GM12878 (cell line): ENCODE data around the gene PRKG1. TPM values are rescaled to one million over a fixed set of nuclear protein-coding genes. Genes with fewer than 3 reads are reported as not detected.

Source experiments
- ATAC-seq: fragments of 200-7000 bp; cut with Tn5 transposase; 3 replicates; pipeline ENCODE4 v1.9.1; 2020; ENCODE audit warnings: mild to moderate bottlenecking, moderate library complexity
- BruUV-seq: library from RNA; stranded (reverse); fragments of 400-500 nt; replicated peaks from 2 replicates; lab custom pipeline; 2021; lab: Mats Ljungman, UMichigan
- CTCF ChIA-PET: fragments of 300-600 bp; sonication (Branson Sonifier 250); formaldehyde crosslinking; extraction: SDS; loops from one replicate; lab custom pipeline; 2021; ENCODE audit warnings: inconsistent platforms; lab: Yijun Ruan, JAX
- POLR2A ChIA-PET: fragments of 350-600 bp; formaldehyde crosslinking; extraction: SDS; loops from one replicate; lab custom pipeline; 2021; ENCODE audit warnings: inconsistent platforms; lab: Charles Lee
- RAD21 ChIA-PET: fragments of 300-600 bp; sonication (Branson Sonifier 250); formaldehyde crosslinking; loops from one replicate; lab custom pipeline; 2023; ENCODE audit warnings: antibody characterized with exemption; ENCODE audit not compliant: unreplicated experiment; lab: Charles Lee
- SMC1A ChIA-PET: fragments of 300-600 bp; sonication (Branson Sonifier 250); formaldehyde crosslinking; loops from one replicate; lab custom pipeline; 2023; ENCODE audit not compliant: unreplicated experiment, uncharacterized antibody; lab: Charles Lee
- DNase-seq: peaks from one replicate; pipeline ENCODE4 v3.0.0-alpha.2; 2011; ENCODE audit warnings: low read depth, low spot score
- FAIRE-seq: peaks from 3 replicates; lab custom pipeline; 2011; peaks lifted over from hg19 to GRCh38; lab: Jason Lieb, UNC
- H2AFZ ChIP-seq: 2 replicates; pipeline ENCODE4 v1.6.0; 2011; ENCODE audit warnings: low read depth, low read length, control low read depth; ENCODE audit not compliant: control insufficient read depth
- H3K27ac ChIP-seq: 2 replicates; pipeline ENCODE4 v1.5.1; 2011; ENCODE audit warnings: control low read depth; ENCODE audit not compliant: control insufficient read depth, insufficient read depth
- H3K27me3 ChIP-seq, 2 experiments: replicated peaks in 1 of 2; 2 replicates each; pipeline versions ENCODE4 v1.6.0 to v1.6.1; 2011; ENCODE audit warnings: low read length in 1 of 2; ENCODE audit not compliant: control insufficient read depth in 2 of 2, insufficient read depth in 2 of 2
- H3K36me3 ChIP-seq, 2 experiments: 2 replicates each; pipeline ENCODE4 v1.5.1; 2011; ENCODE audit warnings: low read length in 1 of 2; ENCODE audit not compliant: control insufficient read depth in 2 of 2, insufficient read depth in 2 of 2
- H3K4me1 ChIP-seq: 2 replicates; pipeline ENCODE4 v1.6.1; 2011; ENCODE audit warnings: mild to moderate bottlenecking, low read length, moderate library complexity, mixed read lengths; ENCODE audit not compliant: control insufficient read depth, insufficient read depth
- H3K4me2 ChIP-seq: 2 replicates; pipeline ENCODE4 v1.6.0; 2011; ENCODE audit warnings: control low read depth; ENCODE audit not compliant: control insufficient read depth, insufficient read depth
- H3K4me3 ChIP-seq: fragments of 200-600 bp; sonication (generic); 2 replicates; pipeline ENCODE4 v1.5.1; 2016
- H3K79me2 ChIP-seq: 2 replicates; pipeline ENCODE4 v1.6.0; 2011; ENCODE audit warnings: low read length; ENCODE audit not compliant: control insufficient read depth, insufficient read depth
- H3K9ac ChIP-seq: 2 replicates; pipeline ENCODE4 v1.8.0; 2011; ENCODE audit warnings: low read length, control low read depth, mixed read lengths; ENCODE audit not compliant: control insufficient read depth, insufficient read depth
- H3K9me3 ChIP-seq: replicated peaks from 3 replicates; pipeline ENCODE4 v1.5.1; 2011; ENCODE audit warnings: mild to moderate bottlenecking, low read length; ENCODE audit not compliant: control insufficient read depth, insufficient read depth
- H4K20me1 ChIP-seq: 2 replicates; pipeline ENCODE4 v1.6.0; 2011; ENCODE audit not compliant: control insufficient read depth, insufficient read depth
- BHLHE40 ChIP-seq, 2 experiments: fragments of 450-650 bp in 1 of 2; IDR thresholded peaks; 2 replicates each; pipeline ENCODE4 v1.6.1; 2011 to 2017; ENCODE audit warnings: low read depth in 2 of 2, borderline replicate concordance in 1 of 2, improper control_type of control experiment in 1 of 2, low read length in 1 of 2, mild to moderate bottlenecking in 1 of 2
- HCFC1 ChIP-seq: fragments of 150-350 bp; IDR thresholded peaks from 2 replicates; pipeline ENCODE4 v1.6.1; 2014; ENCODE audit warnings: low read length
- NFYB ChIP-seq: IDR thresholded peaks from 2 replicates; pipeline ENCODE4 v1.6.1; 2011; ENCODE audit warnings: low read depth, mild to moderate bottlenecking, low read length, improper control_type of control experiment, moderate library complexity; ENCODE audit not compliant: insufficient read depth
- PML ChIP-seq: IDR thresholded peaks from 2 replicates; pipeline ENCODE4 v1.6.1; 2012; ENCODE audit warnings: low read length, inconsistent platforms
- RAD51 ChIP-seq: fragments of 450-650 bp; IDR thresholded peaks from 2 replicates; pipeline ENCODE4 v1.6.1; 2016; ENCODE audit warnings: moderate library complexity, mild to moderate bottlenecking, inconsistent platforms
- SMC3 ChIP-seq: IDR thresholded peaks from 2 replicates; pipeline ENCODE4 v1.6.1; 2011; ENCODE audit warnings: low read length, improper control_type of control experiment, borderline replicate concordance
- TCF7 ChIP-seq: IDR thresholded peaks from 2 replicates; pipeline ENCODE4 v1.6.1; 2014; ENCODE audit warnings: antibody characterized with exemption, borderline replicate concordance
- WGBS: methylation state at CpG from one replicate; pipeline ENCODE4 v1.1.6; 2016; ENCODE audit warnings: low lambda C conversion rate; ENCODE audit not compliant: insufficient replicate concordance, insufficient coverage; ENCODE audit errors: missing lambda C conversion rate; 5-methylcytosine and 5-hydroxymethylcytosine counted together
- in situ Hi-C: fragments of 300-500 bp; cut with MboI; formaldehyde crosslinking; loops from 9 replicates; pipeline ENCODE4 v1.14.3; 2018; ENCODE audit warnings: mixed read lengths
- intact Hi-C: fragments of 100-400 bp; cut with micrococcal nuclease; formaldehyde crosslinking; loops from one replicate; pipeline ENCODE4 v1.14.2; 2022; ENCODE audit not compliant: unreplicated experiment
- polyA plus RNA-seq, 11 experiments: library from polyadenylated mRNA; depleted of rRNA in 4 of 11; unstranded in 6 of 11; stranded (reverse) in 5 of 11; fragments of >200 nt; fragmentation: Nextera tagmentation in 4 of 11; fragmentation: Illumina TruSeq in 1 of 11; extraction: Ambion mirVana in 4 of 11; extraction: Trizol in 1 of 11; gene quantifications; 1 replicate in 1 of 11; 2 replicates in 10 of 11; pipeline versions ENCODE4 v1.2.1 to v1.2.3, GENCODE V29; 2011 to 2016; ENCODE audit warnings: inconsistent platforms in 2 of 11, missing spikeins in 2 of 11, low read depth in 1 of 11
- total RNA-seq, 4 experiments: library from RNA; depleted of rRNA in 3 of 4; stranded (reverse); fragments of >200 nt in 3 of 4; fragmentation: Illumina TruSeq in 1 of 4; extraction: Trizol in 1 of 4; gene quantifications; 2 replicates each; pipeline versions ENCODE4 v1.2.1 to v1.2.3, GENCODE V29; 2013 to 2021
- TF ChIP-seq, protein P1 (sequence below): IDR thresholded peaks from 2 replicates; pipeline ENCODE4 v1.6.1; 2012; ENCODE audit warnings: low read depth, low read length, improper control_type of control experiment
- TF ChIP-seq, protein P2 (sequence below): fragments of 450-650 bp; IDR thresholded peaks from 2 replicates; pipeline ENCODE4 v1.6.1; 2017; ENCODE audit warnings: mild to moderate bottlenecking, moderate library complexity

The PRKG1 gene
- total and polyA plus RNA-seq, 10 of the 15 experiments (the other 5 are each of a cell fraction or from before 2014, with no cell fraction given): 0.04 to 0.05 TPM; not detected in 8

GRCh38 chr10:51624013-51624412 lies 549.7 kb downstream of the PRKG1 start:
- ChIA-PET RAD21 (no interaction called here), SMC1A (interaction anchor here (0.6 to 2.0 kb wide), 3 partner anchors 9 to 1837 kb away, joined by 3 to 6 read pairs (median 4); no protein-coding TSS in a partner anchor), CTCF (interaction anchor here (1.0 kb wide), 1 partner anchor 251 kb away, joined by 3 read pairs; no protein-coding TSS in a partner anchor), POLR2A (no interaction called here)
- Histone ChIP-seq H3K27me3 (no peaks in the 10 kb centered on the region), H4K20me1 (no peaks in the 10 kb centered on the region), H2AFZ (no peak overlapping the region), H3K27ac (no peak overlapping the region), H3K36me3 (no peaks in the 10 kb centered on the region), H3K79me2 (no peaks in the 10 kb centered on the region), H3K9ac (no peak overlapping the region), H3K4me2 (no peak overlapping the region), H3K4me1 (no peaks in the 10 kb centered on the region), H3K4me3 (no peak overlapping the region), H3K9me3 (no peaks in the 10 kb centered on the region)
- intact Hi-C loops (no loop called here), in situ Hi-C loops (no loop called here)
- TF ChIP-seq TCF7 (no peak), SMC3 (no peak), NFYB (no peak), HCFC1 (no peak), PML (no peak), BHLHE40 (IDR thresholded peaks at IDR 0.05; ENCODE audit: borderline replicate concordance in 1 of 2, low read depth in 2 of 2, low read length in 1 of 2) (no peak), RAD51 (no peak)
- TF ChIP-seq, protein P1, sequence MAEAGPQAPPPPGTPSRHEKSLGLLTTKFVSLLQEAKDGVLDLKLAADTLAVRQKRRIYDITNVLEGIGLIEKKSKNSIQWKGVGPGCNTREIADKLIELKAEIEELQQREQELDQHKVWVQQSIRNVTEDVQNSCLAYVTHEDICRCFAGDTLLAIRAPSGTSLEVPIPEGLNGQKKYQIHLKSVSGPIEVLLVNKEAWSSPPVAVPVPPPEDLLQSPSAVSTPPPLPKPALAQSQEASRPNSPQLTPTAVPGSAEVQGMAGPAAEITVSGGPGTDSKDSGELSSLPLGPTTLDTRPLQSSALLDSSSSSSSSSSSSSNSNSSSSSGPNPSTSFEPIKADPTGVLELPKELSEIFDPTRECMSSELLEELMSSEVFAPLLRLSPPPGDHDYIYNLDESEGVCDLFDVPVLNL: no peak
- TF ChIP-seq, protein P2, sequence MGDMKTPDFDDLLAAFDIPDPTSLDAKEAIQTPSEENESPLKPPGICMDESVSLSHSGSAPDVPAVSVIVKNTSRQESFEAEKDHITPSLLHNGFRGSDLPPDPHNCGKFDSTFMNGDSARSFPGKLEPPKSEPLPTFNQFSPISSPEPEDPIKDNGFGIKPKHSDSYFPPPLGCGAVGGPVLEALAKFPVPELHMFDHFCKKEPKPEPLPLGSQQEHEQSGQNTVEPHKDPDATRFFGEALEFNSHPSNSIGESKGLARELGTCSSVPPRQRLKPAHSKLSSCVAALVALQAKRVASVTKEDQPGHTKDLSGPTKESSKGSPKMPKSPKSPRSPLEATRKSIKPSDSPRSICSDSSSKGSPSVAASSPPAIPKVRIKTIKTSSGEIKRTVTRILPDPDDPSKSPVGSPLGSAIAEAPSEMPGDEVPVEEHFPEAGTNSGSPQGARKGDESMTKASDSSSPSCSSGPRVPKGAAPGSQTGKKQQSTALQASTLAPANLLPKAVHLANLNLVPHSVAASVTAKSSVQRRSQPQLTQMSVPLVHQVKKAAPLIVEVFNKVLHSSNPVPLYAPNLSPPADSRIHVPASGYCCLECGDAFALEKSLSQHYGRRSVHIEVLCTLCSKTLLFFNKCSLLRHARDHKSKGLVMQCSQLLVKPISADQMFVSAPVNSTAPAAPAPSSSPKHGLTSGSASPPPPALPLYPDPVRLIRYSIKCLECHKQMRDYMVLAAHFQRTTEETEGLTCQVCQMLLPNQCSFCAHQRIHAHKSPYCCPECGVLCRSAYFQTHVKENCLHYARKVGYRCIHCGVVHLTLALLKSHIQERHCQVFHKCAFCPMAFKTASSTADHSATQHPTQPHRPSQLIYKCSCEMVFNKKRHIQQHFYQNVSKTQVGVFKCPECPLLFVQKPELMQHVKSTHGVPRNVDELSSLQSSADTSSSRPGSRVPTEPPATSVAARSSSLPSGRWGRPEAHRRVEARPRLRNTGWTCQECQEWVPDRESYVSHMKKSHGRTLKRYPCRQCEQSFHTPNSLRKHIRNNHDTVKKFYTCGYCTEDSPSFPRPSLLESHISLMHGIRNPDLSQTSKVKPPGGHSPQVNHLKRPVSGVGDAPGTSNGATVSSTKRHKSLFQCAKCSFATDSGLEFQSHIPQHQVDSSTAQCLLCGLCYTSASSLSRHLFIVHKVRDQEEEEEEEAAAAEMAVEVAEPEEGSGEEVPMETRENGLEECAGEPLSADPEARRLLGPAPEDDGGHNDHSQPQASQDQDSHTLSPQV: no peak
- no peak for DNase-seq
- 79% methylated on average over 1 of the region's 1 CpG for WGBS
- BruUV-seq: no TSS peak
- no peak for ATAC-seq
- FAIRE-seq: no peak
